NCI-H1105 (cell line): ENCODE measurements around the gene C10orf120.

Source experiments
- DNase-seq: peaks from one replicate; lab custom pipeline; 2025; lab: John Stamatoyannopoulos, UW

Gene C10orf120

GRCh38 chr10:122703483-122704448 is 4.1 kb upstream of the C10orf120 start:
- DNase-seq = peak; percentile 43

DNA sequence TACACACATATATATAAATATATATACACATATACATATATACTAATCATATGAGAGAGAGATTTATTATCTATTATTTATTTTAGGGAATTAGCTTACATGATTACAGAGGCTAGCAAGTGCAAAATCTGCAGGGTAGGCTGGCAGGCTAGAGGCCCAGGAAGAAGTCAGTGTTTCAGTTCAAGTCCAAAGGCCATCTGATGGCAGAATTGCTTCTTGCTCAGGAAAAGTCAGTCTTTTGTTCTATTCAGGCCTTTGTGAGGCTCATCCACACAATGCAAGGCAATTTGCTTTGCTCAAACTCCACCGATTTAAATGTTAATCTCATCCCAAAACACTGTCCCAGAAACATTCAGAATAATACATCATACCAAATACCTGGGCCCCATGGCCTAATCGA is 2.6 kb upstream of the C10orf120 start:
- no peak for DNase-seq

GRCh38 chr10:122701652-122702051 is 2.0 kb upstream of the C10orf120 start:
- no peak for DNase-seq

DNA sequence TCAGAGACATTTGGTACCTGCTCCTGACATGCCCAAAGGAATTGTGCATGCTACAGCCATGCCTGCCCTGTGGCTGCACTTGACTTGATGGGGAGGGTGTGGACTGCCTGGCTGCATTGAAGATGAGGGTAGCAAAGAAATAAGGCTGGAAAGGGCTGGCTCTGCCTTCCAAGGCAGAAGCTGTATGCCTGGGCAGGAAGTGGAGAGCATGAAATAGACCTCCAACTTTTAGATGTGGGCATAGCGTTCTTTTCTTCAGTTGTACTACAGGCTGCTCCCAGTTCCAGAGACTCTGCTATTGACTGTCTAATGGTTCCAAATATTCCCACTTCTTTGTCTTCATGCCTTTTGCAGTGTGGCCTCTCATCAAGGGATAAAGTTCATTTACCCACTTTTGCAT is 3.0 kb downstream of the C10orf120 start:
- DNase-seq = no peak

DNA sequence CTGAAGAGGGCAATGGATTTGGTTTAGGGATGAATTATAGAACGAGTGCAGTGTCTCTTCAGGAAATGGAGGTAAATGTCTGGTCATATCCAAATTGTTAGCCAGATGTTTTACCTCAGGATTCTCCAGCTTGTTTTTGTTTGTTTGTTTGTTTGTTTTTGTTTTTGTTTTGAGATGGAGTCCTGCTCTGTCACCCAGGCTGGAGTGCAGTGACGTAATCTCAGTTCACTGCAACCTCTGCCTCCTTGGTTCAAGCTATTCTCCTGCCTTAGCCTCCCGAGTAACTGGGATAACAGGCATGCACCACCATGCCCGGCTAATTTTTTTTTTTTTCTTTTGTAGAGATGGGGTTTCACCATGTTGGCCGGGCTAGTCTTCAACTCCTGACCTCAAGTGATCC is 6.9 kb downstream of the C10orf120 start:
- no peak for DNase-seq

GRCh38 chr10:122689146-122689820 is 10.4 kb downstream of the C10orf120 start:
- no peak for DNase-seq

- no peak for DNase-seq
These were observed 11.2 kb downstream of the C10orf120 start for GRCh38 chr10:122688293-122688989.

- no peak for DNase-seq
These were observed 17.1 kb downstream of the C10orf120 start for GRCh38 chr10:122682522-122682921.

- no peak for DNase-seq
These were observed 21.4 kb downstream of the C10orf120 start for GRCh38 chr10:122678266-122678665.

- DNase-seq = no peak
These were observed 24.4 kb downstream of the C10orf120 start for GRCh38 chr10:122675278-122675677.

DNA sequence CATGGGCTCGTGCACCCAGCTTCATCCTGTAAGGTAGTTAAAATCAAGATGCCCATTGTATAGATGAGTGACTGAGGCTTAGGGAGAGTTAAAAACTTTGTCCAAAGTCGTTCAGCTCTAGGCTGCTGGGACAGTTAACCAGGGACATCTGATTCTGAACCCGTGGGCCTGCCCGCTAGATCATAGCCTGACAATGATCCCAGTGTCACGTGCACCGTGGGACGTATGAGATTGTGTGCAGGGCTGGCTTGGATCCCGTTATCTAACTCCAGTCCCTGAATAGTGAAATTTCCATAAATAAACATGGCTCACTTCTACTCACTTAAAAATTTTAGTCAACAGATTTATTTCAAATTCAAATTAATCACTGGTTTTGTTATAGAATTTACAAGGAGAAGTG is 24.9 kb downstream of the C10orf120 start:
- DNase-seq = no peak

GRCh38 chr10:122673731-122674130 is 25.9 kb downstream of the C10orf120 start:
- no peak for DNase-seq

- DNase-seq = no peak
These were observed 26.4 kb downstream of the C10orf120 start for GRCh38 chr10:122673269-122673668.

DNA sequence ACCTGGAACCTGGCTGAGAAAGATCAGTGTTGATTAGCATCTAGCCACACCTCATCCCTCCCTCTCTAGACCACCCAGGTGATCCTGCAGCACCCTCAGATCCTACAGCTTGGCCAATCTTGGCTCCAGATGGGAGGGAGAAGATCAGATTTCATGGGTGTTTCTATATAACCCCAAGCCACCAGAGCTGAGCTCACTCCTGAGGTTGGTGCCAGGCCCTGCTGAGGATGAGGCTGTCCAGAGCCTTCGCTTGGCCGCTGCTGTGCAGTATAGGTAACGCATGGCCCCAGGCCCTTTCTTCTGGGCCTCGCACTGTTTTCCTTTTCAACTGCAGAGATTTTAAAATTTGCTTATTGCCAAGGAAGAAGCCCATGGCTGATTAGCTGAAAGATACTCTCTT is 27.0 kb downstream of the C10orf120 start:
- DNase-seq = no peak

DNA sequence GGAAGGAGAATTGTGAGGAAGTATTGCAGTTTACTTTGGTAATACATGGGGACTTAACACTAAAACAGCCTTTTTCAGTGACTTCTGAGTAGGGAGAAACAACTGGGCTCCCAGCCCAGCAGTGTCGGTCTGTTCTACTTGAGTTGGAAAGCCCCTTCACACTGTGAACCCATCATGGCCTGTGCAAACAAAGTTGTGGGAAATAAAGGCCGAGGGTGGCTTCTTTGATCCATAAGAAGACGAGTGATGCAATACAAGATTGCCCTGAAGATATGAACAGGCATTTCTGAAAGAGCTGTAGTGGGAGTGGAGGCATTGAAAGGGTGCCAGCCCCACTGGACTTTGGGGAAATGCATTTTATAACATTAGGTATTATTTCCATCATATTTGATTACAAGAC is 28.3 kb downstream of the C10orf120 start:
- DNase-seq = no peak

GRCh38 chr10:122669842-122670241 is 29.8 kb downstream of the C10orf120 start:
- no peak for DNase-seq

- no peak for DNase-seq
These were observed 30.6 kb downstream of the C10orf120 start for GRCh38 chr10:122669045-122669444.

GRCh38 chr10:122665946-122666345 is 33.7 kb downstream of the C10orf120 start:
- DNase-seq = no peak

DNA sequence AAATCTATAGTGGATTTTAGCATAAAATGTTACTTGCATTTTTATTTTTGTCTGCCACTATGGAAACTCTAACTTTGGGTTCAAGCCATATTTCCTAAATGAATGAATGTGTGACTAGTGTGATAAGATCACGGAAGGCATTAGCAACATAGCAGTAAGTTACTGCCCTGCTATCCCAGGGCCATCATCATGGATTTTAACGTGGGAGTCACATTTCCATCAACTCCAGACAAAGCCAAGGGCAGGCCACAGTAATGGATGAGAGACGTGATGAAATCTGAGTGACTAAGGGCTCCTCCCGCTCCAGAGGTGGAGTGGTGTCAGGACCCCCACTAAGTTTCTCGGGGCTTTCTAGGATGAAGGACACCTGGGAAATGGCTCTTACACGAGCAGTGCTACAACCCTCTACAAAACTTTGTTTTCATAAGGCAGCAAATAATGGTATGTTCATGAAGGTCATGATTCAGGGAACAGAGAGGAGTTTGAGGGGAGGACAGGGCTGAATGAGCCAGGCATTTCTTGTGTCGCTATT is 34.3 kb downstream of the C10orf120 start:
- no peak for DNase-seq

DNA sequence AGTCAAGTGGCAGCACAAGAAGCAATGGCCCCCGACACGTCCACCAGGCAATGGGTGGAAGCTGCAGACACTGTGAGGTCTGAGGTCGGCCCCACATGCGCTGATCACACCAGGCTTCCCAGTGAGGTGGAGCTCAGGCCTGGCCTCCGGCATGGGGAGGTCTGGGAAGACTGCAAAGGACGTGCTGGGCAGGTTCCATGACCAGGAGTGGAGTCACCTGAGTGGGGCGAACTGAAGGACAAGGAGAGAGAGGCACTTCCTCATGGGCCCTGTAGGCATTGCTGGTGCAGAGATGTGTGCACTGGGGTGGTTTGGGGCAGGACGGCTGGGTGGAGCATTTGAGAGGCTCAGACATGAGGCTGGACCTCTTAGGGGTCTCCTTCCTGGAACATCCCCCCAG is 35.1 kb downstream of the C10orf120 start:
- no peak for DNase-seq

GRCh38 chr10:122663516-122664130 is 36.0 kb downstream of the C10orf120 start:
- DNase-seq = no peak

DNA sequence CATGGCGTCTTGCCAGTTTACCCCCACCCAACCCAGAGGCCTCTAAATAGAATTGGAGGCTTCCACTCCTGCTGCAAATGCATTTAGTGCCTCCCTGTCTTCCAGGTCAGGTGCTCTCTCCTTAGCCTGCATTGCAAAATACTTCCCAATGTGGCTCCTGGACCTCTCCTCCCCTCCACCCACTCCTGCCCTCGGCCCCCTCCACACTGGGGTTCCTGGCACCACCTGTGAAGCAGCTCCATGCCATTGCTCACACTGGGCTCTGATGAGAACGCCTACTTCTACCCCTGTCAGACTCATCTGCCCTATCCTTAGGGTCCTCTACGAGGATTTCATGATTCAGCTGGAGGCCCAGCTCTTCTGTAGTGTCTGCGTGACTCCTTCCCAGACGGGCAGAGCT is 37.4 kb downstream of the C10orf120 start:
- no peak for DNase-seq
